Testis (tissue), 2 donors: ENCODE data around the gene RNU6-9.

Experiments used
- CTCF ChIP-seq, 3 experiments: fragments of 450-650 bp in 2 of 3; fragments of 200-600 bp in 1 of 3; sonication (generic) in 1 of 3; IDR thresholded peaks; one replicate each; pipeline ENCODE4 v1.5.1; 2016 to 2019; ENCODE audit warnings: antibody characterized with exemption in 3 of 3, mild to moderate bottlenecking in 2 of 3, moderate library complexity in 1 of 3
- POLR2A ChIP-seq: fragments of 450-650 bp; IDR thresholded peaks from one replicate; pipeline ENCODE4 v1.6.1; 2017; ENCODE audit warnings: antibody characterized with exemption, mild to moderate bottlenecking, moderate library complexity

GRCh38 chr19:932648-933552, 39.6 kb downstream of the RNU6-9 start:
- no peak for TF ChIP-seq POLR2A
- no peak for TF ChIP-seq CTCF (IDR thresholded peaks at IDR 0.05)
